HEK293 (cell line): Measurements from ENCODE around the gene RAB3B.

Experiments
- CTCF ChIA-PET: fragments of 350-600 bp; formaldehyde crosslinking; extraction: SDS; loops from one replicate; lab custom pipeline; 2021; ENCODE audit warnings: antibody characterized with exemption; lab: Yijun Ruan, JAX
- POLR2A ChIA-PET: fragments of 300-600 bp; formaldehyde crosslinking; extraction: SDS; loops from one replicate; lab custom pipeline; 2020; ENCODE audit warnings: antibody characterized with exemption, inconsistent platforms; lab: Yijun Ruan, JAX
- H3K27ac ChIP-seq: fragments of 200-500 bp; sonication (Bioruptor generic); 2 replicates; pipeline ENCODE4 v1.5.1; 2014; ENCODE audit warnings: low read depth, low read length, control low read depth, inconsistent platforms; ENCODE audit errors: extremely low read depth
- H3K36me3 ChIP-seq, 2 experiments: fragments of 200-500 bp in 1 of 2; sonication (Bioruptor generic) in 1 of 2; 1 replicate in 1 of 2; 2 replicates in 1 of 2; pipeline ENCODE4 v1.5.1; 2014 to 2017; ENCODE audit warnings: inconsistent platforms in 2 of 2, low read length in 2 of 2; ENCODE audit not compliant: control insufficient read depth in 2 of 2, insufficient read depth in 1 of 2
- H3K4me1 ChIP-seq: fragments of 200-500 bp; sonication (Bioruptor generic); 2 replicates; pipeline ENCODE4 v1.5.1; 2014; ENCODE audit warnings: mild to moderate bottlenecking, low read length, inconsistent platforms; ENCODE audit not compliant: control insufficient read depth, insufficient read depth
- H3K4me3 ChIP-seq: 2 replicates; pipeline ENCODE4 v1.5.1; 2011; ENCODE audit warnings: low read depth, mild to moderate bottlenecking, control low read depth, low read length, moderate library complexity
- H3K9me3 ChIP-seq: fragments of 200-500 bp; sonication (Bioruptor generic); 2 replicates; pipeline ENCODE4 v1.5.1; 2014; ENCODE audit warnings: low read depth, low read length, inconsistent platforms; ENCODE audit not compliant: control insufficient read depth, insufficient read depth
- GLI4 ChIP-seq: fragments of 450-650 bp; formaldehyde crosslinking; IDR thresholded peaks from 2 replicates; pipeline ENCODE4 v1.5.1; 2016; ENCODE audit warnings: missing biosample characterization, missing genetic modification characterization
- KLF9 ChIP-seq: fragments of 450-650 bp; formaldehyde crosslinking; IDR thresholded peaks from 2 replicates; pipeline ENCODE4 v1.5.1; 2016; ENCODE audit warnings: missing biosample characterization, missing genetic modification characterization, low read depth
- PRDM1 ChIP-seq: fragments of 450-650 bp; formaldehyde crosslinking; IDR thresholded peaks from 2 replicates; pipeline ENCODE4; 2016; ENCODE audit warnings: missing biosample characterization, missing genetic modification characterization
- PRDM4 ChIP-seq: fragments of 450-650 bp; formaldehyde crosslinking; IDR thresholded peaks from 2 replicates; pipeline ENCODE4 v1.5.1; 2017; ENCODE audit warnings: missing biosample characterization, missing genetic modification characterization
- RBAK ChIP-seq: fragments of 450-650 bp; formaldehyde crosslinking; IDR thresholded peaks from 2 replicates; pipeline ENCODE4 v1.5.1; 2016; ENCODE audit warnings: missing biosample characterization, missing genetic modification characterization
- SP7 ChIP-seq: fragments of 450-650 bp; formaldehyde crosslinking; IDR thresholded peaks from 2 replicates; pipeline ENCODE4 v1.5.1; 2016; ENCODE audit warnings: missing biosample characterization, missing genetic modification characterization
- ZBTB48 ChIP-seq: fragments of 450-650 bp; formaldehyde crosslinking; IDR thresholded peaks from 2 replicates; pipeline ENCODE4 v1.5.1; 2016; ENCODE audit warnings: missing biosample characterization, missing genetic modification characterization
- ZFP37 ChIP-seq: fragments of 450-650 bp; formaldehyde crosslinking; IDR thresholded peaks from 2 replicates; pipeline ENCODE4 v1.5.1; 2016; ENCODE audit warnings: missing biosample characterization, missing genetic modification characterization
- ZNF169 ChIP-seq: fragments of 450-650 bp; formaldehyde crosslinking; IDR thresholded peaks from 2 replicates; pipeline ENCODE4 v1.5.1; 2016; ENCODE audit warnings: missing biosample characterization, missing genetic modification characterization
- ZNF174 ChIP-seq: fragments of 450-650 bp; formaldehyde crosslinking; IDR thresholded peaks from 2 replicates; pipeline ENCODE4 v1.5.0; 2017; ENCODE audit warnings: missing biosample characterization, mild to moderate bottlenecking, missing genetic modification characterization
- ZNF214 ChIP-seq: fragments of 450-650 bp; formaldehyde crosslinking; IDR thresholded peaks from 2 replicates; pipeline ENCODE4 v1.5.1; 2017; ENCODE audit warnings: missing biosample characterization, mild to moderate bottlenecking, missing genetic modification characterization, borderline replicate concordance
- ZNF341 ChIP-seq: fragments of 450-650 bp; formaldehyde crosslinking; IDR thresholded peaks from 2 replicates; pipeline ENCODE4; 2016; ENCODE audit warnings: low read depth, missing biosample characterization, missing genetic modification characterization
- ZNF423 ChIP-seq: fragments of 450-650 bp; formaldehyde crosslinking; IDR thresholded peaks from 2 replicates; pipeline ENCODE4 v1.5.1; 2016; ENCODE audit warnings: missing biosample characterization, missing genetic modification characterization
- ZNF529 ChIP-seq: fragments of 450-650 bp; formaldehyde crosslinking; IDR thresholded peaks from 2 replicates; pipeline ENCODE4 v1.5.1; 2017; ENCODE audit warnings: missing genetic modification characterization, missing biosample characterization; ENCODE audit not compliant: insufficient replicate concordance
- ZNF610 ChIP-seq: fragments of 450-650 bp; formaldehyde crosslinking; IDR thresholded peaks from 2 replicates; pipeline ENCODE4 v1.5.1; 2016; ENCODE audit warnings: missing biosample characterization, missing genetic modification characterization, borderline replicate concordance
- ZNF658 ChIP-seq: fragments of 450-650 bp; formaldehyde crosslinking; IDR thresholded peaks from 2 replicates; pipeline ENCODE4; 2016; ENCODE audit warnings: missing biosample characterization, missing genetic modification characterization
- ZNF843 ChIP-seq: fragments of 450-650 bp; formaldehyde crosslinking; IDR thresholded peaks from 2 replicates; pipeline ENCODE4 v1.5.1; 2016; ENCODE audit warnings: missing biosample characterization, missing genetic modification characterization
- TF ChIP-seq, protein P1 (sequence below): fragments of 450-650 bp; formaldehyde crosslinking; IDR thresholded peaks from 2 replicates; pipeline ENCODE4 v1.5.1; 2016; ENCODE audit warnings: missing biosample characterization, missing genetic modification characterization
- TF ChIP-seq, protein P2 (sequence below): fragments of 450-650 bp; formaldehyde crosslinking; IDR thresholded peaks from 2 replicates; pipeline ENCODE4 v1.5.1; 2016; ENCODE audit warnings: missing biosample characterization, missing genetic modification characterization
- TF ChIP-seq, protein P3 (sequence below): fragments of 450-650 bp; IDR thresholded peaks from 2 replicates; pipeline ENCODE4 v1.5.1; 2018; ENCODE audit warnings: missing biosample characterization, mild to moderate bottlenecking, missing genetic modification characterization
- TF ChIP-seq, protein P4 (sequence below): fragments of 450-650 bp; formaldehyde crosslinking; IDR thresholded peaks from 2 replicates; pipeline ENCODE4 v1.5.1; 2017; ENCODE audit warnings: missing biosample characterization, missing genetic modification characterization

Gene RAB3B

DNA sequence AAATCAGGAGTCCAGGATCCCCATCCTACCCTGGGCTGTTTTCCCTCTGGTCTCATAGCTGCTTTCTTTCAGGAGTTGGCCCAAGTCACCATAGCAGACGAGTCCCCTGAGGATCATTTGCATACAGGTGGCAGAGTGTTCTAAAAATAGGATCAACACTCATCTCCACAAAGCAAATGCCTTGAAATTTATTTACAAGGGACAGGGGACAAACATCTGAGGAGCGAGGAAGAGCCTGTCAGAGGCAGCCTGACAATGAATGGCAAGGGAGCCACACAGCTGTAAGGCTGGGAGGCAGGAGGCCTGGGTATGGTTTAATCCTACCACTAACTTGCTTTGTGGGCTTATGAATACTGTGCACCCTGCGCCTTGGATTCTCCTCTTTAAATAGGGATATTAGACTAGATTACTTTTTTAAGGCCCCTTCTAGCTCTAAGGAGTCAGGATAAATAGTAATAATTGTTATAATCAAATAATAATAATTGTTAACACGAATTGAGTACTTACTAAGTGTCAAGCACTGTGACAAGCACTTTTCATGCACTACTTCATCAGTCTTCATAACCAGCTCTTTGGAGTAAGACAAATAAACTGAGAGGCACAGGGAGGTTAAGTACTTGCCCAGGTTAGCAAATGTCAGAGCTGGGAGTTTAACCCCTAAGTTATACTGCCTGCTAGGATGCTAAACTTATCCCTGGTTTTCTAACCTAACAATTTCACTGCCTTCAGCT lies 34.5 kb downstream of the RAB3B start (continued):
- TF ChIP-seq ZNF341 (tag by site-specific recombination): no peak
- TF ChIP-seq, protein P1, sequence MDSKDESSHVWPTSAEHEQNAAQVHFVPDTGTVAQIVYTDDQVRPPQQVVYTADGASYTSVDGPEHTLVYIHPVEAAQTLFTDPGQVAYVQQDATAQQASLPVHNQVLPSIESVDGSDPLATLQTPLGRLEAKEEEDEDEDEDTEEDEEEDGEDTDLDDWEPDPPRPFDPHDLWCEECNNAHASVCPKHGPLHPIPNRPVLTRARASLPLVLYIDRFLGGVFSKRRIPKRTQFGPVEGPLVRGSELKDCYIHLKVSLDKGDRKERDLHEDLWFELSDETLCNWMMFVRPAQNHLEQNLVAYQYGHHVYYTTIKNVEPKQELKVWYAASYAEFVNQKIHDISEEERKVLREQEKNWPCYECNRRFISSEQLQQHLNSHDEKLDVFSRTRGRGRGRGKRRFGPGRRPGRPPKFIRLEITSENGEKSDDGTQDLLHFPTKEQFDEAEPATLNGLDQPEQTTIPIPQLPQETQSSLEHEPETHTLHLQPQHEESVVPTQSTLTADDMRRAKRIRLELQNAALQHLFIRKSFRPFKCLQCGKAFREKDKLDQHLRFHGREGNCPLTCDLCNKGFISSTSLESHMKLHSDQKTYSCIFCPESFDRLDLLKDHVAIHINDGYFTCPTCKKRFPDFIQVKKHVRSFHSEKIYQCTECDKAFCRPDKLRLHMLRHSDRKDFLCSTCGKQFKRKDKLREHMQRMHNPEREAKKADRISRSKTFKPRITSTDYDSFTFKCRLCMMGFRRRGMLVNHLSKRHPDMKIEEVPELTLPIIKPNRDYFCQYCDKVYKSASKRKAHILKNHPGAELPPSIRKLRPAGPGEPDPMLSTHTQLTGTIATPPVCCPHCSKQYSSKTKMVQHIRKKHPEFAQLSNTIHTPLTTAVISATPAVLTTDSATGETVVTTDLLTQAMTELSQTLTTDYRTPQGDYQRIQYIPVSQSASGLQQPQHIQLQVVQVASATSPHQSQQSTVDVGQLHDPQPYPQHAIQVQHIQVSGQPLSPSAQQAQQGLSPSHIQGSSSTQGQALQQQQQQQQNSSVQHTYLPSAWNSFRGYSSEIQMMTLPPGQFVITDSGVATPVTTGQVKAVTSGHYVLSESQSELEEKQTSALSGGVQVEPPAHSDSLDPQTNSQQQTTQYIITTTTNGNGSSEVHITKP (tag by site-specific recombination): no peak
- TF ChIP-seq, all 188 proteins: peak for 3

DNA sequence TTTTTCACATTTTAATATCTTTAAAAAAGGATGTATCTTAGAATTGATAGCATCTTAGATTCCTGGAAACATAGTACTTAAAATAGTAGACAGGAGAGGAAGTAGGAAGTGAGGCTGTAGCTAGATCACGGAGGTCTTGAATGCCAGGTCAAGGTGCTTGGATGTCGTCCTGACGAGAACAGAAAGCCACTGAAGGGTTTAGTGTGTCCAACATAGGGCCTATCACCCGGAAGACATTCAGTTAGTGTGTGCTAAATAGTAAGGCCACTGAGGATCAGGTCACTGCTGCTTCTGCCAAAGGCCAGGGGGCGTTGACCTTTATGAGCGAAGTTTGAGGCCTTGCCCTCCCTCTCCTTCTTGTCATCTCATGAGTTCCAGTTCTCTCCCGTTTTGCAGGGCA lies 35.7 kb downstream of the RAB3B start:
- Histone ChIP-seq H3K4me3 (no peak overlapping the region), H3K9me3 (no peaks in the 10 kb centered on the region), H3K36me3 (peaks cover 0 to 4% of the 10 kb centered on the region in 2 experiments; a peak in 1 of 3 replicates), H3K4me1 (peaks cover 9% of the 10 kb centered on the region; the same call in 1 of the 2 replicates), H3K27ac (no peak overlapping the region)
- ChIA-PET POLR2A (no interaction called here), CTCF (interaction anchor here (0.7 to 1.9 kb wide), 3 partner anchors 9 to 16 kb away, joined by 3 to 5 read pairs (median 4); no protein-coding TSS in a partner anchor)
- TF ChIP-seq ZNF529: no peak
- TF ChIP-seq ZNF423: no peak
- TF ChIP-seq, protein P2, sequence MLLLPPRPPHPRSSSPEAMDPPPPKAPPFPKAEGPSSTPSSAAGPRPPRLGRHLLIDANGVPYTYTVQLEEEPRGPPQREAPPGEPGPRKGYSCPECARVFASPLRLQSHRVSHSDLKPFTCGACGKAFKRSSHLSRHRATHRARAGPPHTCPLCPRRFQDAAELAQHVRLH (tag by site-specific recombination): no peak
- TF ChIP-seq ZNF843 (tag by site-specific recombination): no peak
- TF ChIP-seq SP7: no peak
- TF ChIP-seq, protein P3, sequence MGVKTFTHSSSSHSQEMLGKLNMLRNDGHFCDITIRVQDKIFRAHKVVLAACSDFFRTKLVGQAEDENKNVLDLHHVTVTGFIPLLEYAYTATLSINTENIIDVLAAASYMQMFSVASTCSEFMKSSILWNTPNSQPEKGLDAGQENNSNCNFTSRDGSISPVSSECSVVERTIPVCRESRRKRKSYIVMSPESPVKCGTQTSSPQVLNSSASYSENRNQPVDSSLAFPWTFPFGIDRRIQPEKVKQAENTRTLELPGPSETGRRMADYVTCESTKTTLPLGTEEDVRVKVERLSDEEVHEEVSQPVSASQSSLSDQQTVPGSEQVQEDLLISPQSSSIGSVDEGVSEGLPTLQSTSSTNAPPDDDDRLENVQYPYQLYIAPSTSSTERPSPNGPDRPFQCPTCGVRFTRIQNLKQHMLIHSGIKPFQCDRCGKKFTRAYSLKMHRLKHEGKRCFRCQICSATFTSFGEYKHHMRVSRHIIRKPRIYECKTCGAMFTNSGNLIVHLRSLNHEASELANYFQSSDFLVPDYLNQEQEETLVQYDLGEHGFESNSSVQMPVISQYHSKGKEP (tag by site-specific recombination): no peak
- TF ChIP-seq ZNF169 (tag by site-specific recombination): no peak
- no peak for TF ChIP-seq ZNF214 (tag by site-specific recombination)
- no peak for TF ChIP-seq ZFP37 (tag by site-specific recombination)
- TF ChIP-seq PRDM4 (tag by site-specific recombination): no peak
- no peak for TF ChIP-seq KLF9 (tag by site-specific recombination)
- TF ChIP-seq PRDM1 (tag by site-specific recombination): no peak
- TF ChIP-seq RBAK (tag by site-specific recombination): no peak
- TF ChIP-seq, protein P4, sequence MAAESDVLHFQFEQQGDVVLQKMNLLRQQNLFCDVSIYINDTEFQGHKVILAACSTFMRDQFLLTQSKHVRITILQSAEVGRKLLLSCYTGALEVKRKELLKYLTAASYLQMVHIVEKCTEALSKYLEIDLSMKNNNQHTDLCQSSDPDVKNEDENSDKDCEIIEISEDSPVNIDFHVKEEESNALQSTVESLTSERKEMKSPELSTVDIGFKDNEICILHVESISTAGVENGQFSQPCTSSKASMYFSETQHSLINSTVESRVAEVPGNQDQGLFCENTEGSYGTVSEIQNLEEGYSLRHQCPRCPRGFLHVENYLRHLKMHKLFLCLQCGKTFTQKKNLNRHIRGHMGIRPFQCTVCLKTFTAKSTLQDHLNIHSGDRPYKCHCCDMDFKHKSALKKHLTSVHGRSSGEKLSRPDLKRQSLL (tag by site-specific recombination): no peak
- no peak for TF ChIP-seq ZBTB48 (tag by site-specific recombination)
- no peak for TF ChIP-seq ZNF658
- TF ChIP-seq ZNF174 (tag by site-specific recombination): no peak
- TF ChIP-seq ZNF610 (tag by site-specific recombination): no peak
- no peak for TF ChIP-seq GLI4 (tag by site-specific recombination)
